ENCODE data around the gene UHMK1.
"Not testable (repeated sequence)": the region's sequence is repeated elsewhere in the genome, so short reads cannot be mapped to it uniquely, and the experiment has no call there.

UHMK1 gene

GRCh38 chr1:162475089-162475488 lies 22.5 kb upstream of the UHMK1 start:
- H3K9me3 ChIP-seq (ENCODE audit: low read depth, low read length), result no peaks in the 10 kb centered on the region
- H3K4me3 ChIP-seq, result no peak overlapping the region
- no peaks in the 10 kb centered on the region for H3K36me3 ChIP-seq (ENCODE audit: insufficient read depth, low read length)
- no peak overlapping the region for H3K9ac ChIP-seq (ENCODE audit: insufficient read length)
- TF ChIP-seq FOXP2 (optimal IDR thresholded peaks at IDR 0.05; ENCODE audit: control extremely low read depth, extremely low read length, insufficient read depth), result no peak
- no peak for TF ChIP-seq EZH2 (IDR thresholded peaks at IDR 0.05)
- TF ChIP-seq POLR2AphosphoS5 (IDR thresholded peaks at IDR 0.05; ENCODE audit: borderline replicate concordance, low read depth, low read length), result no peak
- no peak overlapping the region for H3K27ac ChIP-seq
- no peak for DNase-seq (ENCODE audit: low read depth, low spot score)

GRCh38 chr1:162475539-162476185 lies 22.0 kb upstream of the UHMK1 start:
- TF ChIP-seq POLR2AphosphoS5 (IDR thresholded peaks at IDR 0.05; ENCODE audit: borderline replicate concordance, low read depth, low read length) (no peak), FOXP2 (optimal IDR thresholded peaks at IDR 0.05; ENCODE audit: control extremely low read depth, extremely low read length, insufficient read depth) (no peak), EZH2 (IDR thresholded peaks at IDR 0.05) (no peak)
- Histone ChIP-seq H3K4me3 (no peak overlapping the region), H3K9ac (ENCODE audit: insufficient read length) (no peak overlapping the region), H3K36me3 (ENCODE audit: insufficient read depth, low read length) (no peaks in the 10 kb centered on the region), H3K27ac (no peak overlapping the region), H3K9me3 (ENCODE audit: low read depth, low read length) (no peaks in the 10 kb centered on the region)
- no peak for DNase-seq (ENCODE audit: low read depth, low spot score)

- H3K36me3 ChIP-seq (ENCODE audit: insufficient read depth, low read length), result no peaks in the 10 kb centered on the region
Observed at GRCh38 chr1:162476620-162477019, 21.0 kb upstream of the UHMK1 start.

GRCh38 chr1:162485236-162485635 lies 12.4 kb upstream of the UHMK1 start:
- TF ChIP-seq EZH2 (IDR thresholded peaks at IDR 0.05) (no peak), POLR2AphosphoS5 (IDR thresholded peaks at IDR 0.05; ENCODE audit: borderline replicate concordance, low read depth, low read length) (no peak), FOXP2 (optimal IDR thresholded peaks at IDR 0.05; ENCODE audit: control extremely low read depth, extremely low read length, insufficient read depth) (no peak)

More at GRCh38 chr1:162476620-162477019, 21.0 kb upstream of the UHMK1 start:
- no peak overlapping the region for H3K9ac ChIP-seq (ENCODE audit: insufficient read length)
- H3K27ac ChIP-seq, result no peak overlapping the region
- TF ChIP-seq FOXP2 (optimal IDR thresholded peaks at IDR 0.05; ENCODE audit: control extremely low read depth, extremely low read length, insufficient read depth) (no peak), POLR2AphosphoS5 (IDR thresholded peaks at IDR 0.05; ENCODE audit: borderline replicate concordance, low read depth, low read length) (no peak), EZH2 (IDR thresholded peaks at IDR 0.05) (no peak)
- DNase-seq (ENCODE audit: low read depth, low spot score), result no peak
- no peak overlapping the region for H3K4me3 ChIP-seq
- H3K9me3 ChIP-seq (ENCODE audit: low read depth, low read length), result no peaks in the 10 kb centered on the region

GRCh38 chr1:162487241-162487640 lies 10.4 kb upstream of the UHMK1 start:
- no peak for TF ChIP-seq FOXP2 (optimal IDR thresholded peaks at IDR 0.05; ENCODE audit: control extremely low read depth, extremely low read length, insufficient read depth)
- TF ChIP-seq POLR2AphosphoS5 (IDR thresholded peaks at IDR 0.05; ENCODE audit: borderline replicate concordance, low read depth, low read length), result no peak
- no peak for TF ChIP-seq EZH2 (IDR thresholded peaks at IDR 0.05)
- no peak for DNase-seq (ENCODE audit: low read depth, low spot score)
- H3K27ac ChIP-seq, result no peak overlapping the region
- no peaks in the 10 kb centered on the region for H3K9me3 ChIP-seq (ENCODE audit: low read depth, low read length)
- H3K9ac ChIP-seq (ENCODE audit: insufficient read length), result no peak overlapping the region
- H3K4me3 ChIP-seq, result no peak overlapping the region
- H3K36me3 ChIP-seq (ENCODE audit: insufficient read depth, low read length), result no peaks in the 10 kb centered on the region

More at GRCh38 chr1:162485236-162485635, 12.4 kb upstream of the UHMK1 start:
- no peak overlapping the region for H3K9ac ChIP-seq (ENCODE audit: insufficient read length)
- DNase-seq (ENCODE audit: low read depth, low spot score), result no peak
- no peaks in the 10 kb centered on the region for H3K36me3 ChIP-seq (ENCODE audit: insufficient read depth, low read length)
- H3K27ac ChIP-seq, result peak overlapping the region; percentile 5; the same call in 1 of the 2 replicates
- no peaks in the 10 kb centered on the region for H3K9me3 ChIP-seq (ENCODE audit: low read depth, low read length)
- no peak overlapping the region for H3K4me3 ChIP-seq

GRCh38 chr1:162488219-162488618 lies 9.4 kb upstream of the UHMK1 start:
- Histone ChIP-seq H3K36me3 (ENCODE audit: insufficient read depth, low read length) (no peaks in the 10 kb centered on the region), H3K9me3 (ENCODE audit: low read depth, low read length) (no peaks in the 10 kb centered on the region), H3K27ac (no peak overlapping the region), H3K4me3 (no peak overlapping the region), H3K9ac (ENCODE audit: insufficient read length) (no peak overlapping the region)
- no peak for DNase-seq (ENCODE audit: low read depth, low spot score)
- TF ChIP-seq POLR2AphosphoS5 (IDR thresholded peaks at IDR 0.05; ENCODE audit: borderline replicate concordance, low read depth, low read length), result no peak
- no peak for TF ChIP-seq EZH2 (IDR thresholded peaks at IDR 0.05)
- no peak for TF ChIP-seq FOXP2 (optimal IDR thresholded peaks at IDR 0.05; ENCODE audit: control extremely low read depth, extremely low read length, insufficient read depth)

GRCh38 chr1:162495531-162496233 lies 1.9 kb upstream of the UHMK1 start:
- H3K36me3 ChIP-seq (ENCODE audit: insufficient read depth, low read length); H3K4me3 ChIP-seq; DNase-seq (ENCODE audit: low read depth, low spot score): not testable (repeated sequence)

GRCh38 chr1:162497104-162497722 lies 405 bp upstream of the UHMK1 start:
- Histone ChIP-seq H3K27ac (no peak overlapping the region; the same call in 1 of the 2 replicates), H3K4me3 (peak overlapping the region; percentile 88), H3K9me3 (ENCODE audit: low read depth, low read length) (no peaks in the 10 kb centered on the region), H3K36me3 (ENCODE audit: insufficient read depth, low read length) (peaks cover 23% of the 10 kb centered on the region), H3K9ac (ENCODE audit: insufficient read length) (peak overlapping the region; percentile 93)
- TF ChIP-seq POLR2AphosphoS5 (IDR thresholded peaks at IDR 0.05; ENCODE audit: borderline replicate concordance, low read depth, low read length), result no peak
- TF ChIP-seq FOXP2 (optimal IDR thresholded peaks at IDR 0.05; ENCODE audit: control extremely low read depth, extremely low read length, insufficient read depth), result no peak
- TF ChIP-seq EZH2 (IDR thresholded peaks at IDR 0.05), result no peak
- DNase-seq (ENCODE audit: low read depth, low spot score), result no peak

More at GRCh38 chr1:162495531-162496233, 1.9 kb upstream of the UHMK1 start:
- H3K9me3 ChIP-seq (ENCODE audit: low read depth, low read length); H3K27ac ChIP-seq; H3K9ac ChIP-seq (ENCODE audit: insufficient read length): not testable (repeated sequence)

Data from SK-N-MC (cell line).